ENCODE results near the gene ZDHHC1.
"Not testable (repeated sequence)": the region's sequence is repeated elsewhere in the genome, so short reads cannot be mapped to it uniquely, and the experiment has no call there.

Gene ZDHHC1

GRCh38 chr16:67392301-67393059 is 23.8 kb downstream of the ZDHHC1 start:
- DNase-seq: no peak

DNA sequence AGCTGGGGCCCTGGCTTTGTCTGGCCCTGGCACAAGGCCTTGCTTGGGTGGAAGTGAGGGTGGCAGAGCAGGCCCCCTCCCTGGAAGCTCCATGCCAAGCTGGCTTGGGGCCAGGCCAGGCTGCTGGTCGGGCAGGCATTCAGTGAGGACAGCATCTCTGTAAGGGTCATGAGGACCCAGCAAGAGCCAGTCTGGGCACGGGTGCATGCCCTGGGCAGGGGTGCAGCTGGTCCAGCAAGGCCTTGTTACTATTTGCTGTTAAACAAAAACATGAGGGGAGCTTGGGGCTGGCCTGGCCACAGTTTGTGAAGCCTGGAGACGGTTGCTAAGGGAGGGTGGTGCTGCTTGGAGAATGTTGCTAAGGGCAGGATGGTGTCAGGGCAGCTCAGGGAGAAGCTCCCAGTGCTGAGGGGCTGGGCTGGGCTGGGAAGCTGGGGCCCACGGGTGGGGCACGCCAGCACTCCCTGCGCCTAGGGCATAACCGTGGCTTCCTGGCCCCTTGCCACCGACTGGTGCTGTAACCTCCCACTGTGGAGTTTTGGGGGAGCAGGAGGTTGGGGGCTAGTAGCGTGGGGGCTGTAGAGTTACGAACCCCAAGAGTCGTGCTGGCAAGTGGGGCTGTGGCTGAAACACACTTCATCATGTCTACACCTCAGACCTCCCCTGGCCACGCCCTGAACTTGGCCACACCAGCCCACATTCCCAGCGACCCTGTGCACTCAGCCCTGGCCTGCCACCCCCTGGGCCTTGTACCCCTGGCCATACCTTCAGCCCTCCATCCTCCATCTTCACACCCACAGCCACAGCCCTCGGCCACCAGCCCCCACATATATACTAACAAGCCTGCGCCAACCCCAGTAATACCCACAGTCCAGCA is 24.6 kb downstream of the ZDHHC1 start:
- no peak for DNase-seq

DNA sequence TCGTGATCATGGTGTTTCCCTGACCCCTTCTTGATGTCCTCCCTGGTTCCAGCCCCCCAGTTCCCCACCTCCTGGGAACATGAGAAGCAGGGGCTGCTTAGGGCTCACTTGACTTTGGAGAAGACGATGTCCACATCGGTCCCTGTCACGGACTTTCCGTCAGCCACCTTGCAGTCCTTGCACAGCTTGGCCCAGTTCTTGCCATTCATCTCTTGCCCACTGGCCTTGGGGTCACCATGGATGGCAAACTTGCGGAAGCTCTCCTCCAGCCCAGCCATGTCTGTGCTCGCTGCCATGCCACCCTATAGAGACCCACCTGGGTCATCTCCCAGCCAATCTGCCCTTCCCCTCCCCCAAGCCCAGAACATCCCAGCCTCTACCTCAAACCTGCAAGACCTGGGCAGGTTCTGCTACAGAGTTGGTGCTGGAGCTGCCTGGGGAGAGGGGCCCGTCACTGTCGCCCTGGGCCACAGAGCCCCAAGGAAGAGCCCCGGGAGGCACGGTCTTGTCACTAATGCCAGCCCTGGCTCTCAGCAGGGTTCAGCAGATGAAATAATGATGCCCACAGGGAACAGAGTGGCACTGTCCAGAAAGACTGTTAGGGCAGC is 25.4 kb downstream of the ZDHHC1 start:
- no peak for DNase-seq

DNA sequence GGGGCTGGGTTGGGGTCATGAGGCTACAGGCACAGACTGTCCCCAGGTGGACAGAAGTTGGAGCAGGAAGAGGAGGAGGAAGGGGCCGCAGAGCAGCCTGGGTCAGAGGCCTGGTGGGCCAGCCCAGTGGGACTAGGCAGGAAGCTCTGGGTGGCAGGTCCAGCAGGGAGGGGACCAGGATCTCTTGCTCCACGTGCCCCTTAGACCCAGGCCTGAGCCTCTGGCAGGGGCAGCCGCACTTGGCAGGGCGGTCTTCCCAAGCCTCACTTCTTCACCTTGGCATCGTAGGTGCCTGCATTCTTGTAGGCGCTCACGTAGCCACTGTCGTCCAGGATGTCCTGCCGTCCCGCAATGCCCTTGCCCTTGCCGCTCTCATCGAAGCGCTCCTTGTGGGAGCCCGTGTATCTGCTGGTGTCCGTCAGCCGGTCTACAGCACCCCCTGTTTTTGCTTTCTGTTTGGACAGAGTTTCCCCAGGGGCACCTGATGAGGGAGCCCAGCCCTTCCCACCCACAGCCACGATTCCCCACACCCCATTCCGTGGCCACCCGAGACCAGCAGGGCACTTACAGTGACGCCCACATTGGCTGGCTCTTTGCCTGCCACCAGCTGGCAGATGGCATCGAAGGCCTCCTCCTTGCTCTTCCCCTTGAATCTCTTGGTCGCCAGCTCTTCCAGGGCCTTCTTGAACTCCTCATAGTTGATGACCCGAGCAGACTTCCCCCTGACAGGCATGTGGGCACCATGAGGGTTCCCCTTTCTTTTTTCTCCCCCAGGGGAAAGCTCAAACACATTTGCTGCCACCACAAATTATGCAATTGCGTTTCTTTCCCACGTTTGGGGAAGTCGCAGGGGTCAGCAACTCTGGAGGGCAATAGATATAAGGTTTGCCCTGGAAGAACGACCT is 26.1 kb downstream of the ZDHHC1 start:
- peak; percentile 29 for DNase-seq

GRCh38 chr16:67388591-67388990 is 27.7 kb downstream of the ZDHHC1 start:
- no peak for DNase-seq

GRCh38 chr16:67388191-67388590 is 28.1 kb downstream of the ZDHHC1 start:
- no peak for DNase-seq

DNA sequence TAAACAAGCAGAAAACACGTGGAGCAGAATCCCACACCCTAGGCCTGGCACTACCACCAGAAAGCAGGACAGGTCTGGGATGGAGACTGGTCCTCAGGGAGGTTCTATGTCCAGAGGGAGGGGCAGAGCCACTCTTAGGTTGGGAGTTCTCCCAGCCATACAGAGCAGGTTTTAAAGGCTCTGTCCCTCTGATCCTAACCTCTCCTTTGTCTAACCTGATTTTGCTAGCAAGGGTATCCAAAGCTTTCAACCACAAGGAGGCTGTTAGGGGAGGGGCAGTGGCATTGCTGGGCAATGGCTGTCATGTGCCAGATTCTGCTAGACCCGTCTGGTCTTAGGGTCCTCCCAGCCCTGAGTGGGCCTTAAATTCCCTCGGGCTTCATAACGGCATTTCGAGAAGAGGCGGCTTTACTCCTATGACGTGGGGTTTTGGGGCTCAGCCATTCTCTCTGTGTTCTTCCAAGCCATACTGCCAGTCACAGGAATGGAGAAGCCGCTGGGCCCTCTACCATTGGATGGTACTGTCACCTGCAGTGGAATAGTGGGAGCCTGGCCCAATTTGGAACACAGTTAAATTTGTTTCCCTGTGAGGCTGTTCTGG is 28.7 kb downstream of the ZDHHC1 start:
- no peak for DNase-seq

GRCh38 chr16:67386861-67387455 is 29.3 kb downstream of the ZDHHC1 start:
- no peak for DNase-seq

DNA sequence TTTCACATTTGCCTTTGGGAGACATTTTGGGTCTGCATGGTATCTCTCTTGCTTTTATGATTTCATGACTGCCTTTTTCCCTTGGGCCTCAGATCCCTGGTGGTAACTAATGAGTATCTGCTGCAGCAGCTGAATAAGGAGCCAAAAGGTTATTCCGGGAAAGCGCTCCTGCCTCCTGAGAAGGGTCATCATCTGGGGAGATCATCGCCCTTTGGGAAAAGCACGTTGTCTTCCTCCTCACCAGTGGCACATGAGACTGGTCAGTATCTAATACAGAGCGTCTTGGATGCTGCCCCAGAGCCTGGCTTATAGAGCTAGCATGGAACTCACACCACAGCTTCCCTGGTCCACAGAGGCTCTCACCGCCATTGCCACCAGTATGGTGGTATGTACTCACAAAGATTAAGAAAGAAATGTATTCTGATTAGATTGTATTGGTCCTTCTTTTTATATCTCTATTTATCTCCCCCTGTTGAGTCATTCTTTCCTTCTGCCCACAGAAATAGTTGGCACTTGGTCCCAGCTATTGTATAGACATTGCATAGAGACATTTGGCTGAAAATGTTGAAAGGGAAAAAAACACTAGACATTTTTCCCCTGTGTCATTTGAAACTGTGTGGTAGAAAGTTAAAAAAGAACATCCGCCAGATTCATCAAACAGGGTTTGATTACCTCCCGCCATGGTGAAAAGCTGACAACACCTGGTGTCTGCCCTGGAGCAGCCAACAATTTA is 31.3 kb downstream of the ZDHHC1 start:
- DNase-seq: no peak

DNA sequence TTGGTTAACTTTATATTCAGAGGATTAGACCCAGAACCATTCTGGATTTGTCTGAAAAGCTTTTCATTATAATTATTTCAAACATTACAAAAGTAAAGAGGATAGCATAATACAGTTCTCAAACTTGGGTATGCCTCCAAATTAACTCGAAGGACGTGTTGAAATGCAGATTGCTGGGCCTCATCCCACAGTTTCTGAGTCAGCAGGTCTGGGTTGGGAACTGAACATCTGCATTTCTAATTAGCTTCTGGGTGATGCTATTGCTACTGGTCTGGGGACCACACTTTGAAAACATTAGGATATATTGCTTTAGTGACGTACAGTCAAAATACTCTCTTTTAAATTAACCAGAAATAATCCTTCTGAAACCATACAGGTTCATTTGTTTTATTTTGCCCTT is 33.0 kb downstream of the ZDHHC1 start:
- DNase-seq: no peak

DNA sequence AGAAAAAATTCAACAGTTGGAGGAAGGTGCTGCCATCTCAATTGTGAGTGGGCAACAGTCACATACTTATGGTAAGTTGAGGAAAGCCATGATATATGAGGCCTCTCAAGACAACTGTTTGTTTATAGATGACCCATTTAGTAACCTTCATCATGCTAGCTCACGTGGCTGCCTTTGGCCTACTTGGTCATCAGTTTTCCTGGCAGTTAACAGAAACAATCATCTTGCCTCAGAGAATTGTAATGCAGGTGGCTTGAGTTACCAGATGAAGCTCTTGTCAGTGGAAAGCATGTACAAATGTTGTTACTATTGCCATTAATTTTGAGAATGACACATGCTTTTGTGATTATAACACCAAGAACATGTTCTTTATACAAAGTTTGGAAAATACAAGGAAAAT is 37.6 kb downstream of the ZDHHC1 start:
- DNase-seq: no peak

GRCh38 chr16:67376012-67376411 is 40.3 kb downstream of the ZDHHC1 start:
- not testable (repeated sequence) for DNase-seq

- DNase-seq: no peak
Observed at GRCh38 chr16:67372664-67373063, 43.6 kb downstream of the ZDHHC1 start.

DNA sequence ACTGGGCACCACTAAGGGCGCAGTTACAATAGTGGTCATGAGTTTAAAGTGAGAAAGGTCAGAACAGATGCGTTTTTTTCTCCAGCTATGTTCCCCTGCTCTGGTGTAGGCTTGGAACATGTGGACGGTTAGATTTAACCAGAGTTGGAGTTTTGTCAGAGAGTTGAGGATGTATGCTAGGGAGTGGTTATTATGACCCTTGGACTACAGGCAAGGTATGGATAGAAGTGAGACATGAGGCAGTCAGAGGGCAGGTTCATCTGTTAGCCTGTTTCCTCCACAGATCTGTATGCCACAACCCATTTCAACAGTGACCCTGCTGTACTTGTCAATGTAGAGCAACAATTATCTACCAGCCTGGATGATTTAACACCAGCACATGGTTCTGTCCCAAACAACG is 45.6 kb downstream of the ZDHHC1 start:
- no peak for DNase-seq

DNA sequence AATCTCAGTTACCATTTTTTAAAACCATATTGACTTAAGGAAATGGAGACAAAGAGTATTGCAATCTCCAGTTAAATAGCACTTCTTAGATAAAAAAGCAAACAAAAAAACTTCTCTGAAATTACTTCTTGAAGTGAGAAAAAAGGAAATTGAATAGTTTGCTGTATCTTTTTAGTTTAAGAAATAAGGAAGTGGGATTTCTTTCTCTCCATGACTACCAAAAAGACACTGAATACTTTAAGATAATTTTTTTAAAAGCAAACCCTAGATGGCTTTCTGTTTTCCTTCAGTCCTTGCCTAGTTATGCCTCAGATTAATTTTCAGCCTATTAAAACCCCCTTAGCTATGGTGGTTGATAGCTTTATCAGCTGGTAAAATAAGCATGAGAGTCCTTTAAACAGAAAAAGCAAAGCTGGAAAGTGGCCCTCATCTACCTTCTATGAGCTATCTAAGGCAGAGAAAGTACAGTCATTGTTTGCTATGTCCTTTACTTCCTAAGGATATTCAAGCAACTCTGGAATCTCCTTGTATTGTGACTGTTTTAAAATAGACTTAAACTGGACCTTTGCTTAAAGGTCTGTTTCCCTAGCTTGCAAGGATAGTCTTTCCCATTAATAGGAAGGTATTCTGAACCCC is 51.6 kb downstream of the ZDHHC1 start:
- peak; percentile 1 for DNase-seq

DNA sequence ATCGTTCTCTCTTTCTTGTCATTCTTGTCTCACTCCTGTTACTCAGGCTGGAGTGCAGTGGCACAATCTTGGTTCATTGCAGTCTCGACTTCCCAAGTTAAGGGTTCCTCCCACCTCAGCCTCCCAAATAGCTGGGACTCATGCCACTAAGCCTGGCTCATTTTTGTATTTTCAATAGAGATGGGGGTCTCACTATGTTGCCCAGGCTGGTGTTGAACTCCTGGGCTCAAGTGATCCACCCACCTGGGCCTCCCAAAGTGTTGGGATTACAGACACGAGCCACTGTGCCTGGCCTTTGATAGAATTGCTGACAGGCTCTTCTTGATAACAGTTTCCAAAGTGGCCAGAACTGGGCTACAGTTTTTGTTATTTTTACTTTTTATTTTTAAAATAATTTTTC is 55.2 kb downstream of the ZDHHC1 start:
- no peak for DNase-seq

DNA sequence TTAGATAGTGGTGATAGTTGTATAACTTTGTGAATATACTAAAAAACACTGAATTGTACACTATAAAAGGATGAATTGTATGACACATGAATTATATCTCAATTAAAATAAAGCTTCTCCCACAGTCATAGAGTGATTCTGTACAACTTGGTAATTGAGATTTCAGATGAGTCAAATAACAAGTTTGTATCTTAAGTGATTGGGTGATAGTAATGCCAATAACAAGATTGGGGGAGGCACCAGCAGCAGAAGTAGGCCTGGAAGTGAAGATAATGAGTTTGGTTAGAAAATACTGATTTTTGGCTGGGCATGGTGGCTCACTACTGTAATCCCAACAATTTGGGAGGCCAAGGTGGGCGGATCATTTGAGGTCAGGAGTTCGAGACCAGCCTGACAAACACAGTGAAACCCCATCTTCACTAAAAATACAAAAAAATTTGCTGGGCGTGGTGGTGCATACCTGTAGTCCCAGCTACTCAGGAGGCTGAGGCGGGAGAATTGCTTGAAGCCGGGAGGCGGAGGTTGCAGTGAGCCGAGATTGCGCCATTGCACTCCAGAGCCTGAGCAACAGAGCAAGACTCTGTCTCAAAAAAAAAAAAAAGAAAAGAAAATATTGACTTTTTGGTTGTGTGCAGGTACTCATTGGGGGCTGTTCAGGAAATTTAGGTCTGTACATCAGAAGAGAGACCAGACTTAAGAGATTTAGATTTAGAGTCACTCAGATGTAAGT is 56.6 kb downstream of the ZDHHC1 start:
- not testable (repeated sequence) for DNase-seq

GRCh38 chr16:67357561-67357960 is 58.7 kb downstream of the ZDHHC1 start:
- no peak for DNase-seq

DNA sequence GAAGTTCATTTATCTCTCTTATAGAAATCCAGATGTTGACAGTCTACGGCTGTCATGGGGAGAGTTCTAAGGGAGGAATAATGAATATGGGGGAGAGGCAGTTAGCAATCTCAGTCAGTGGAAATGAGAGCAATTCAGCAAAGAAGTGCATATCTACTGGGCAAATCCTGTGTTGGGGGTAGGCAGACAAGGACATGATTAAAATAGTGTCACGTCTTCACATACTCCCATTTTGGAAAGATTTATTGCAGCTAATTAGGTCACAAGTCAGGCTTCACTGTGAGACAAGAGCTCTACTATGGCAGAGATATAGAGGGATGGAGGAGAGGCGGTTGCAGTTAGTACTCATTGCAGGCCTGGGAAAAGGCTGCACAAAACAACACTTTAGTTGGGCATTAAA is 59.9 kb downstream of the ZDHHC1 start:
- DNase-seq: no peak

GRCh38 chr16:67352463-67352862 is 63.8 kb downstream of the ZDHHC1 start:
- not testable (repeated sequence) for DNase-seq
